ENCODE data around the gene RGMA.

DNA sequence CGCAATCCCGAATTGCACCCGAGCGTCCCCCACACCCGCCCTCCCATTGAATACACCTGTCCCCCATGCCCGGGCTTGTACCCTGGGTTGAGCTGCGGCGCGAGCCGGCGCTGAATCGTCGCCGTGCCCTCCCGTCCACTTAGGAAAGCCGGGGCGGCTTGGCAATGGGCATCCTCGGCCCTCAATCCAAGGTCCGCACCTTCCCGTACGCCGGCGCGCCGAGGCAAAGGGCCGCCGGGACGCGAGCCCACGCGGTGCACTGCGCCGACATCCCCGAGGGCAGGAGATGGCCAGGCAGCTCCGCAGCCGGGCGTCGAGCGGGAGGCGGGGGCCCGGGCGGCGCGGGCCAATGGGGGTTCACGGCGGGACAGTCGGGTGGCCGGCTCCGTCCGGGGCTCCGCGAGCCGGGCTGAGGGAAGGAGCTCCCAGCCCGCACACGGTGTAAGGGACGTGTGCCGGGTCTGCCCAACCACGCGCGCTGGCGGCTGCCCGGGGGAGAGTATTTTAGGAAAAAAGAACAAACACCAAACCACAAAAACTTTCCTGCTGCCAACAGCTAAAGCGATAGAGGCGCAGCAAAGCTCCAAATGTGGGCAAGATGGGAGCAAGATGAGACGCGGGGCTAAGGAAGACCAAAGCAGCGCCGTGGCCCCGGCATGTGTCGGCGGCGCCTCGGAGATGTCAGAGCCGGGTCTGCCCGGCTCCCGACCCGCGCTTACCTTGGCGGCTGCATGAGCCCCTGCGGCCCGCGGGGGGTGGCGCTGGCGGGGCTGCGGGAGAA, 621 bp downstream of the RGMA start:
- no peak for TF ChIP-seq CTCF (conservative IDR thresholded peaks at IDR 0.05 in 1 of 2, IDR thresholded peaks at IDR 0.05 in 1 of 2; ENCODE audit: low read depth in 1 of 2, low read length in 2 of 2)
- TF ChIP-seq EZH2 (IDR thresholded peaks at IDR 0.05; ENCODE audit: low read length, missing control alignments) = peak; percentile 88
